Esophagus muscularis mucosa (tissue), 4 donors: ENCODE results near the gene GLCCI1. TPM values are rescaled to one million over a fixed set of nuclear protein-coding genes. Genes with fewer than 3 reads are reported as not detected.
"Not testable (repeated sequence)": the region's sequence is repeated elsewhere in the genome, so short reads cannot be mapped to it uniquely, and the experiment has no call there.

Experiments used
- DNase-seq: peaks from one replicate; pipeline ENCODE4 v3.0.0-alpha.2; 2017; ENCODE audit errors: extremely low spot score
- H3K27ac ChIP-seq, 4 donors: fragments of 200-600 bp; sonication (generic); replicated peaks in 1 of 4; 1 replicate in 3 of 4; 2 replicates in 1 of 4; pipeline ENCODE4 v1.5.1; 2016 to 2019; ENCODE audit warnings: mild to moderate bottlenecking in 1 of 4
- H3K27me3 ChIP-seq, 4 donors: fragments of 200-600 bp; sonication (generic); one replicate each; pipeline versions ENCODE4 v1.5.1 to v1.6.0; 2016 to 2019
- H3K36me3 ChIP-seq, 4 donors: fragments of 200-600 bp; sonication (generic); one replicate each; pipeline ENCODE4 v1.5.1; 2016 to 2019
- H3K4me1 ChIP-seq, 4 donors: fragments of 200-600 bp; sonication (generic); one replicate each; pipeline ENCODE4 v1.5.1; 2016 to 2019
- H3K4me3 ChIP-seq, 4 donors: fragments of 200-600 bp; sonication (generic); 1 replicate in 2 of 4; 2 replicates in 2 of 4; pipeline ENCODE4 v1.5.1; 2016 to 2019; ENCODE audit warnings: mild to moderate bottlenecking in 4 of 4, moderate library complexity in 1 of 4
- H3K9me3 ChIP-seq, 4 donors: fragments of 200-600 bp; sonication (generic); 1 replicate in 3 of 4; 2 replicates in 1 of 4; pipeline ENCODE4 v1.5.1; 2016 to 2019
- EP300 ChIP-seq: sonication (generic); formaldehyde crosslinking; IDR thresholded peaks from one replicate; pipeline ENCODE4 v1.6.1; 2017; ENCODE audit warnings: antibody characterized with exemption
- POLR2A ChIP-seq: fragments of 450-650 bp; IDR thresholded peaks from one replicate; pipeline ENCODE4 v1.6.1; 2017; ENCODE audit warnings: antibody characterized with exemption, moderate library complexity, mild to moderate bottlenecking, low read depth
- POLR2AphosphoS5 ChIP-seq, 2 donors: sonication (generic); formaldehyde crosslinking; IDR thresholded peaks; one replicate each; pipeline ENCODE4 v1.6.1; 2017; ENCODE audit warnings: antibody characterized with exemption in 2 of 2
- WGBS: methylation state at CpG from one replicate; pipeline ENCODE4 v1.1.5; 2018; 5-methylcytosine and 5-hydroxymethylcytosine counted together
- intact Hi-C: fragments of 100-400 bp; cut with DNase I; formaldehyde crosslinking; loops from one replicate; pipeline ENCODE4 v1.15.1; 2023
- total RNA-seq, 4 donors: library from RNA; depleted of rRNA; stranded (reverse); fragments of >200 nt; gene quantifications; one replicate each; pipeline versions ENCODE4 v1.1.0 to v1.2.1, GENCODE V29; 2016
- TF ChIP-seq, protein P1 (sequence below), 3 experiments: fragments of 200-600 bp in 2 of 3; fragments of 450-650 bp in 1 of 3; sonication (generic) in 2 of 3; IDR thresholded peaks; one replicate each; pipeline ENCODE4 v1.5.1; 2017 to 2019; ENCODE audit warnings: antibody characterized with exemption in 3 of 3, mild to moderate bottlenecking in 2 of 3, moderate library complexity in 1 of 3

The GLCCI1 gene
- total RNA-seq, 4 donors from 2014 or later = 2.8 to 8.3 (median 4.8) TPM

GRCh38 chr7:8060241-8060640 is 91.6 kb downstream of the GLCCI1 start:
- Histone ChIP-seq H3K27me3 (no peaks in the 10 kb centered on the region), H3K36me3 (peaks cover 0 to 26% (median 2%) of the 10 kb centered on the region in 4 donors), H3K9me3 (no peaks in the 10 kb centered on the region), H3K27ac (no peak overlapping the region), H3K4me1 (no peaks in the 10 kb centered on the region), H3K4me3 (no peak overlapping the region)
- no peak for TF ChIP-seq EP300
- TF ChIP-seq, protein P1, sequence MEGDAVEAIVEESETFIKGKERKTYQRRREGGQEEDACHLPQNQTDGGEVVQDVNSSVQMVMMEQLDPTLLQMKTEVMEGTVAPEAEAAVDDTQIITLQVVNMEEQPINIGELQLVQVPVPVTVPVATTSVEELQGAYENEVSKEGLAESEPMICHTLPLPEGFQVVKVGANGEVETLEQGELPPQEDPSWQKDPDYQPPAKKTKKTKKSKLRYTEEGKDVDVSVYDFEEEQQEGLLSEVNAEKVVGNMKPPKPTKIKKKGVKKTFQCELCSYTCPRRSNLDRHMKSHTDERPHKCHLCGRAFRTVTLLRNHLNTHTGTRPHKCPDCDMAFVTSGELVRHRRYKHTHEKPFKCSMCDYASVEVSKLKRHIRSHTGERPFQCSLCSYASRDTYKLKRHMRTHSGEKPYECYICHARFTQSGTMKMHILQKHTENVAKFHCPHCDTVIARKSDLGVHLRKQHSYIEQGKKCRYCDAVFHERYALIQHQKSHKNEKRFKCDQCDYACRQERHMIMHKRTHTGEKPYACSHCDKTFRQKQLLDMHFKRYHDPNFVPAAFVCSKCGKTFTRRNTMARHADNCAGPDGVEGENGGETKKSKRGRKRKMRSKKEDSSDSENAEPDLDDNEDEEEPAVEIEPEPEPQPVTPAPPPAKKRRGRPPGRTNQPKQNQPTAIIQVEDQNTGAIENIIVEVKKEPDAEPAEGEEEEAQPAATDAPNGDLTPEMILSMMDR (IDR thresholded peaks at IDR 0.05) = no peak
- no peak for TF ChIP-seq POLR2A
- no peak for TF ChIP-seq POLR2AphosphoS5 (IDR thresholded peaks at IDR 0.05)
- 90% methylated on average over 3 of the region's 3 CpGs for WGBS
- no peak for DNase-seq
- intact Hi-C loops = no loop called here

- H3K4me3 ChIP-seq, DNase-seq, H3K9me3 ChIP-seq, H3K27ac ChIP-seq, H3K4me1 ChIP-seq, H3K27me3 ChIP-seq, intact Hi-C loops: not testable (repeated sequence)
- 97% methylated on average over 5 of the region's 5 CpGs for WGBS
- H3K36me3 ChIP-seq = peaks cover 0 to 14% (median 0%) of the 10 kb centered on the region in 4 donors
Measured at GRCh38 chr7:8063300-8063699, 94.7 kb downstream of the GLCCI1 start.

- Histone ChIP-seq H3K27ac (no peak overlapping the region), H3K4me1 (no peaks in the 10 kb centered on the region), H3K9me3 (no peaks in the 10 kb centered on the region), H3K36me3 (peaks cover 0 to 14% (median 0%) of the 10 kb centered on the region in 4 donors), H3K4me3 (no peak overlapping the region), H3K27me3 (no peaks in the 10 kb centered on the region)
- intact Hi-C loops = no loop called here
- DNase-seq = no peak
- TF ChIP-seq, protein P1 (IDR thresholded peaks at IDR 0.05) = no peak
- TF ChIP-seq POLR2AphosphoS5 (IDR thresholded peaks at IDR 0.05) (no peak), EP300 (no peak), POLR2A (no peak)
Measured at GRCh38 chr7:8063706-8064297, 95.2 kb downstream of the GLCCI1 start.

DNA sequence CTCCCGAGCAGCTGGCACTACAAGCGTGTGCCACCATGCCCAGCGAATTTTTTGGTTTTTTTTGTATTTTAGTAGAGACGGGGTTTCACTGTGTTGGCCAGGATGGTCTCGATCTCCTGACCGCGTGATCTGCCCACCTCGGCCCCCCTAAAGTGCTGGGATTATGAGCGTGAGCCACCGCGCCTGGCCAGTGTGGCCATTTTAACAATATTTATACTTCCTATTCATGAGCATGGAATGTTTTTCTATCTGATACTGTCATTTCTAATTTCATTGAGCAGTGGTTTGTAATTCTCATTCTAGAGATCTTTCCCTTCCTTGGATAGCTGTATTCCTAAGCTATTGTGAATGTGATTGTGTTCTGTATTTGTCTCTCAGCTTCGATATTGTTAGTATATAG is 96.2 kb downstream of the GLCCI1 start:
- Histone ChIP-seq H3K27me3 (no peaks in the 10 kb centered on the region), H3K4me3 (no peak overlapping the region), H3K36me3 (peaks cover 0 to 14% (median 0%) of the 10 kb centered on the region in 4 donors), H3K9me3 (no peaks in the 10 kb centered on the region), H3K4me1 (peaks cover 0 to 5% (median 0%) of the 10 kb centered on the region in 4 donors), H3K27ac (no peak overlapping the region)
- DNase-seq = no peak
- intact Hi-C loops = no loop called here
- TF ChIP-seq EP300 (no peak), POLR2A (no peak), POLR2AphosphoS5 (IDR thresholded peaks at IDR 0.05) (no peak)
- TF ChIP-seq, protein P1 (IDR thresholded peaks at IDR 0.05) = no peak
- 97% methylated on average over 12 of the region's 12 CpGs for WGBS

DNA sequence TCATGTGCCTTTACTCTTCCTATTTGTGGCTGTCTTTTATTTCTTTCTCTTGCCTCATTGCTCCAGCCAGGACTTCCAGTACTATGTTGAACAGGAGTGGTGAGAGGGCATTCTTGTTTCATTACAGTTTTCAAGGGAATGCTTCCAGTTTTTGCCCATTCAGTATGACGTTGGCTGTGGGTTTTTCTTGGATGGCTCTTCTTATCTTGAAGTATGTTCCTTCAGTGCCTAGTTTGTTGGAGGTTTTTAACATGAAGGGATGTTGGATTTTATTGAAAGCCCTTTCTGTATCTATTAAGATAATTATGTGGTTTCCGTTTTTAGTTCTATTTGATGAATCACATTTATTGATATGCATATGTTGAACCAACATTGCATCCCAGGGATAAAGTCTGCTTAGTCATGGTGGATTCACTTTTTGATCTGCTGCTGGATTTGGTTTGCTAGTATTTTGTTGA is 96.8 kb downstream of the GLCCI1 start:
- H3K4me1 ChIP-seq = peaks cover 0 to 5% (median 0%) of the 10 kb centered on the region in 4 donors
- no peak for DNase-seq
- intact Hi-C loops = no loop called here
- WGBS = 69% methylated on average over 2 of the region's 2 CpGs
- H3K27me3 ChIP-seq = no peaks in the 10 kb centered on the region
- no peak overlapping the region for H3K4me3 ChIP-seq
- no peak overlapping the region for H3K27ac ChIP-seq
- peaks cover 0 to 14% (median 0%) of the 10 kb centered on the region in 4 donors for H3K36me3 ChIP-seq
- H3K9me3 ChIP-seq = no peaks in the 10 kb centered on the region
- TF ChIP-seq POLR2AphosphoS5 (IDR thresholded peaks at IDR 0.05) = no peak
- no peak for TF ChIP-seq EP300
- TF ChIP-seq, protein P1 (IDR thresholded peaks at IDR 0.05) = no peak
- TF ChIP-seq POLR2A = no peak
